ENCODE results near the gene SARS1. TPM values are rescaled to one million over a fixed set of nuclear protein-coding genes. Genes with fewer than 3 reads are reported as not detected.

SARS1 gene
- total RNA-seq, 1 donor from 2014 or later, result 188 TPM

GRCh38 chr1:109254621-109255096, 40.9 kb downstream of the SARS1 start:
- Mint-ChIP-seq H3K27ac (no peak overlapping the region), H3K9me3 (no peaks in the 10 kb centered on the region), H3K4me3 (no peak overlapping the region), H3K27me3 (peaks cover 4% of the 10 kb centered on the region), H3K4me1 (peaks cover 9% of the 10 kb centered on the region), H3K36me3 (ENCODE audit: low read depth) (no peaks in the 10 kb centered on the region)
- no peak for TF ChIP-seq CTCF (IDR thresholded peaks at IDR 0.05)
- ChIA-PET POLR2A (no interaction called here), CTCF (no interaction called here)
- intact Hi-C loops (cut with micrococcal nuclease), result no loop called here
- DNase-seq (no peak), ATAC-seq (ENCODE audit: low read depth) (no peak)

DNA sequence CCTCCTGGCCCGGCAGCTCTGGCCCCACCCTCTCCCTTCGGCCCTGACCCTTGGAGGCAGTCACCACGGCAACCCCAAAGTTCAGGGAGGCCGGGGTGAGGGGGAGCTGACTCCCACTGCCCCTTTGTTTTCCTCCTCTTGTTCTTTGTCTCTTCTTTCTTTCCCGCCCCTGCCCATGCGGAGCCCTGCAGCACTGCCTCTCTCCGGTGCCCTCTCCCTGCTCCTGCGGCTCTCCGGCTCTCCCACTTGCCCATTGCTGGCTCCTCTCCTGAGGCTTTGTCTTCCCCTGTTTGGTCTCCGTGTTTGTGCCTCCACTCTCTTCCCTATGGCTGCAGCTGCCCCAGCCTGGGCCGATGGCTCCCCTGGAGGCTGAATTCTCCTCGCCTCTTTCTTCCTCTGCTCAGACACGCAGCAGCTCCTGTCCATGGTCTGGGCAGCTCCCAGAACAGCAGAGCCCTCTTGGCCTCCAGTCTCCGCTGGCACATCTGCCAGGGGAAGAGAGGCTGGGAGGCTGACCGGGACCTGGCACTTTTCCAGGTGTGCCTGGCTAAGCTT, 41.5 kb downstream of the SARS1 start:
- no peak overlapping the region for H3K27ac Mint-ChIP-seq
- ChIA-PET CTCF (no interaction called here), POLR2A (no interaction called here)
- H3K4me3 Mint-ChIP-seq, result no peak overlapping the region
- intact Hi-C loops (cut with micrococcal nuclease), result no loop called here
- H3K9me3 Mint-ChIP-seq, result no peaks in the 10 kb centered on the region
- H3K27me3 Mint-ChIP-seq, result peaks cover 4% of the 10 kb centered on the region
- ATAC-seq (ENCODE audit: low read depth) (no peak), DNase-seq (no peak)
- peaks cover 9% of the 10 kb centered on the region for H3K4me1 Mint-ChIP-seq
- H3K36me3 Mint-ChIP-seq (ENCODE audit: low read depth), result no peaks in the 10 kb centered on the region
- no peak for TF ChIP-seq CTCF (IDR thresholded peaks at IDR 0.05)

GRCh38 chr1:109255678-109256077, 42.0 kb downstream of the SARS1 start:
- no peak for DNase-seq
- no peaks in the 10 kb centered on the region for H3K36me3 Mint-ChIP-seq (ENCODE audit: low read depth)
- H3K27me3 Mint-ChIP-seq, result peaks cover 3% of the 10 kb centered on the region
- H3K4me3 Mint-ChIP-seq, result no peak overlapping the region
- POLR2A ChIA-PET, result no interaction called here
- no peak overlapping the region for H3K27ac Mint-ChIP-seq
- CTCF ChIA-PET, result no interaction called here
- no peak for TF ChIP-seq CTCF (IDR thresholded peaks at IDR 0.05)
- ATAC-seq (ENCODE audit: low read depth), result no peak
- H3K4me1 Mint-ChIP-seq, result peaks cover 9% of the 10 kb centered on the region
- intact Hi-C loops (cut with micrococcal nuclease), result no loop called here
- no peaks in the 10 kb centered on the region for H3K9me3 Mint-ChIP-seq

GRCh38 chr1:109256085-109256484, 42.4 kb downstream of the SARS1 start:
- DNase-seq, result no peak
- POLR2A ChIA-PET, result no interaction called here
- CTCF ChIA-PET, result no interaction called here
- Mint-ChIP-seq H3K4me3 (no peak overlapping the region), H3K27ac (no peak overlapping the region), H3K4me1 (peaks cover 9% of the 10 kb centered on the region), H3K9me3 (no peaks in the 10 kb centered on the region), H3K27me3 (no peaks in the 10 kb centered on the region), H3K36me3 (ENCODE audit: low read depth) (no peaks in the 10 kb centered on the region)
- TF ChIP-seq CTCF (IDR thresholded peaks at IDR 0.05), result no peak
- intact Hi-C loops (cut with micrococcal nuclease), result no loop called here
- no peak for ATAC-seq (ENCODE audit: low read depth)

GRCh38 chr1:109256971-109257681, 43.4 kb downstream of the SARS1 start:
- POLR2A ChIA-PET, result interaction anchor here (0.7 kb wide), 1 partner anchor 305 kb away, joined by 3 read pairs; no protein-coding TSS in a partner anchor
- no peak overlapping the region for H3K4me3 Mint-ChIP-seq
- H3K4me1 Mint-ChIP-seq, result peaks cover 9% of the 10 kb centered on the region
- no peaks in the 10 kb centered on the region for H3K27me3 Mint-ChIP-seq
- no peak for TF ChIP-seq CTCF (IDR thresholded peaks at IDR 0.05)
- no peak overlapping the region for H3K27ac Mint-ChIP-seq
- CTCF ChIA-PET, result no interaction called here
- H3K36me3 Mint-ChIP-seq (ENCODE audit: low read depth), result no peaks in the 10 kb centered on the region
- no peaks in the 10 kb centered on the region for H3K9me3 Mint-ChIP-seq
- no peak for DNase-seq
- ATAC-seq (ENCODE audit: low read depth), result no peak
- intact Hi-C loops (cut with micrococcal nuclease), result no loop called here
